Stromal cell of bone marrow (primary cell): ENCODE measurements around the gene NKX3-2.
A peak's percentile ranks its signal among the peaks of the same experiment; 100 is the strongest.

ENCODE experiments used
- DNase-seq: peaks from one replicate; pipeline ENCODE4 v3.0.0-alpha.2; 2012; ENCODE audit warnings: low read depth

The NKX3-2 gene

DNA sequence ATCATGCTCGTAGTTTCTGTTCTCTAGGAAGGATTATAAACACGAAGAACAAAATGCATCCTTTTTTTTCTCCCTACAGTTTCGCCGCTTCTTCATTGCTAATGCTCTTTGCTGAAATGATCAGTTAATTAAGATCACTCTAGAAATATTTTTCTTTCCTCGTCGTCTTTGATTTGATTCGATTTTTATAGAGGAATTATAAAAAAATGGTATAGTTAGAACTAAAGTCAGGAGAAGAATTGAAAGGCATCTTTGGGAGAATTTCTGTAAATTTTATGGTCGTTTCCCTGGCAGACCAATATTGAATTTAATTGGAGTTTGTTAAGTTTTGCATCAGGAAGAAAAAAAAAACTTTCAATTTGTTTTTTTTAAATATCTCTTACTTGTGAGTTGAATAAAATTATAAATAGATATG is 1.1 kb upstream of the NKX3-2 start:
- no peak for DNase-seq

- DNase-seq: peak; percentile 49
Measured at GRCh38 chr4:13544606-13545393, 492 bp upstream of the NKX3-2 start.

DNA sequence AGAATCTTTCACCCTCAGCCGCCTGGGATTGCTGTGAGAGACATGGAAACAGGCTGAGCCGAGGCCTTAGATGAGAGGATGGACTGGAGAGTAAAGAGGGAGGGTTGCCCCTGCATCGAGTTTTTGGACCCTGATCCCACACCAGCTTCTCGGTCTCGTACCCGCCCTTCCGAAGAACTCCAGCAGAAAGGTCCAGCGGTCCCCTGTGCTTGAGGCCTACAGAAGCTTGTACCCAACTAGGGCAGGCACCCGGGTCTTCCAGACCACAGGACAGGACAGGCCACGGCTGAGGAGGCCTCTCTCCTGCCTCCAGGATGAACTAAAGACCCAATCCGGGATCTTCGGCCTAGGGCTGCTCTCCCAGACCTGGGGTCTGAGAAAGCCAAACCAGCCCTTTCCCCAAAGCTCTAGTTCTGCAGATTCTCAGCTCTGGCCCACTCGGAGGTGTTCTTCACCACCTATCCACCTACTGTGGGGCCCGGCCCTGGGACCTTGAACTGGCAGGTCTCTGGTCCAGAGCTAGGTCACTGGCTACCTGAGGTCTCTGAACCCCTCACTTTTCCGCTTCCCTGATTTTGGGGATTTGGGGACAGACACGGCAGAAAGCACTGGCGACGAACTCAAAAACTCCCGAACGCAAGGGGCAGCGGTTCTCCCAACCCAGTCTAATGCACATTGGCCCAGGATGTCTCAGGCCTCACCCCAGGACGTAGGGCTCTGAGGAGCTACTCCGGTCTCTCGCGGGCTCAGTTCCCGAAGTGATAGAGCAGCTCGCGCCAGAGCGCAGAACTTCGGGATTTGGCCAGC is 1.1 kb downstream of the NKX3-2 start:
- no peak for DNase-seq

DNA sequence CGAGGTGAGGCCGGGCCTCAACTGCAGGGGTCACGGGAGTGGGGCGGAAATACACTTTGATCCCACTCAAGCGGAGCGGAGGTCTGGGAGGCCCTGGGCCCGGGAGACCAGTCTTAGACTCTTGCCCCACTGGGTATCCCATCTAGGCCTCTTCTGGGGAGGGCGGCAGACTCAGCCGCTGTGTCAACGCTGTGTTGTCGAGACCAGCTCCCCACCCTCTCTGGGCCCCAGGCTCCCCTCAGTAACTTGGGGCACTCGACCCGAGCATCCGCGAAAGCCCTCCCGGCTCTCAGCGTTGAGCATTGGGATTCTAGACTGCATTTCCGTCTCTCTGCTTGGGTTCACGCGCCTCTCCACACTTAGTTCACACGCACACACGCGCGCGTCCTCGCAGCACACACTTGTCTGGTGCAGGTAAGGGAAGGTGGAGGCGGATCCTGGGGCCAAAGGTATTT is 1.7 kb downstream of the NKX3-2 start:
- no peak for DNase-seq

DNA sequence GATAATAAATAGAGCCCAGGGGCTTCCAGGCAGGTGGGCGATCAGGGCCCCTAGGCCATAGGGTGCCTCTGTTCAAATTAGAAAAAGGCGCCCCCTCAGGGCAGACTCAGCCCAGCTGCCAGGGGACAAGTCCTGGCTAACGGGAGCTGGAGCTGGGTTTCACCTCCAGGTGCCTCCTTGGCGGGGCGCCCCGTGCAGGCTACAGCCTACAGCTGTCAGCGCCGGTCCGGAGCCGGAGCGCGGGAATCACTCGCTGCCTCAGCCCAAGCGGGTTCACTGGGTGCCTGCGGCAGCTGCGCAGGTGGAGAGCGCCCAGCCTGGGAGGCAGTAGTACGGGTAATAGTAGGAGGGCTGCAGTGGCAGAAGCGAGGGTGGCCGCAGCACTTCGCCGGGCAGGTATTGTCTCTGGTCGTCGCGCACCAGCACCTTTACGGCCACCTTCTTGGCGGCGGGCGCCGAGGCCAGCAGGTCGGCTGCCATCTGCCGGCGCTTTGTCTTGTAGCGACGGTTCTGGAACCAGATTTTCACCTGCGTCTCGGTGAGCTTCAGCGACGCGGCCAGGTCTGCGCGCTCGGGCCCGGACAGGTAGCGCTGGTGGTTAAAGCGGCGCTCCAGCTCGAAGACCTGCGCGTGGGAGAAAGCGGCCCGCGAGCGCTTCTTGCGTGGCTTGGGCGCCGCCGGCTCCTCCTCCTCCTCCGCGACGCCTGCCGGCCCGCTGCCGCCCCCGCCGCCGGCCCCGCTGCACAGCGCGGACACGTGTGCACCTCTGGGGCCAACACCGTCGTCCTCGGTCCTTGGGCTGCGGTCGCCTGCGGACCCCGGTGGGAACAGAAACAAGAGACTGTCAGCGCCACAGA is 2.4 kb downstream of the NKX3-2 start:
- no peak for DNase-seq

GRCh38 chr4:13541176-13541604 is 3.1 kb downstream of the NKX3-2 start:
- no peak for DNase-seq

- DNase-seq: no peak
Measured at GRCh38 chr4:13540446-13541175, 3.7 kb downstream of the NKX3-2 start.

DNA sequence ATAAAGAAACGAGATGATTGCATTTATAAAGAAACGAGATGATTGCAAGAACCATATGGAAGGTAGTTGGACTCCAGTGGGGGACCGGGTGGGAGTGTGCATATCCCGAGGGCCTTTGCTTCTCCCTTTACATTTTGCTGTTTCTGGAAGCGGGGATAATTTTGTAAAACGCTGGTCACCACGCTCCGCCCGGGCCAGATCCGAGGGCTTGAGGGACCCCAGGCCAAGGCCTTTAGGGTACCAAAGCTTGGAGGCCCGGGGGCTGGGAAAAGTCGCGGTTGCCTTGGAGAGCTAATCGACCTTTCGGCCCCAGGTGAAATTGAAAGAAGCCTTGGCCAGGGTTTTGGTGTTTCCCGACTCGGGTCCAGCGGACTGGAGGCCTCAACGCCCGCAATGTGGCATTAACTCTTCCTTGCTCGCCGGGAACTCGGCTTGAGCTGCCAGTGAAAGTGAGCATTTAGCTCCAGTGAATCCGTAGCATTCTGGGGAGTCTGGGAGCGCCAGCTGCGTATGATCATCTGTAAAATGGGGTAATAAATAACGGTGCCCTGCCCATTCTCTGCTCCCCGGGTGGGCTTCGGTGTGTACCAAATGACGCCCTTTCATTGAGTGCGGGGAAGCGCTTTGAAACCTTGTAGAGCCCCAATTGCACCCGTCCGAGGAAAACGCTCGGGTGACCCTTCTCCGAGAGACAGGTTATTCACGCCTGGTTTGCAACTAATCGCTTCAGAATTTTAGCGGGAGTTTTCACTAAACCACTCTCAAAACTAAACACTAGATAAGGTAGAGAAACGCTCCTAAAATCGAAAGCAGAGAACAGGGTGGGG is 4.5 kb downstream of the NKX3-2 start:
- DNase-seq: no peak

- DNase-seq: no peak
Measured at GRCh38 chr4:13539047-13539618, 5.2 kb downstream of the NKX3-2 start.

DNA sequence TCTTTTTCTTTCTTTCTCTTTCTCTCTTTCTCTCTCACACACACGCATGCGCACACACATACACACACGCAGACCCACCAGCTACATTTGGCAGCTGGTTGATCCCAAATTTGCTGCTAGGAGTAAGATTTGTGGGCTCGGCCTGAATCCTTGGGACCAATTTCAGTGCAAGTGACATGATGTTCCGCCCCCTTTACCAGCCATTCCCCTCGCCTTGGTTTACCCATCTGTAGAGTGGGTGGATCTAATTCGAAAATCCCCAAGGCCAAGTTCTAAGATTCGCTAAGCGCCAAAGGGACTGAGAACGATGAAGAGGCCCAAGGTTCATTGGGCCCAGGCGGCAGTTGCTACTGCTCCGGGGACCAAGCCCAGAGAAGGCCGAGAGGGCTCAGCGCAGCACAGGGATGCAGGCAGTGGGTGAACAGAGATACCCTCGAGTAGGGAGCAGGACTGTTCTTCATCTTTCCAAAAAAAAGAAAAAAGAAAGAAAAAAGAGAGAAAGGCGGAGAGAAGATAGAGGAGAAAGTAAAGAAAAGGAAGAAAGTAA is 5.8 kb downstream of the NKX3-2 start:
- no peak for DNase-seq

- DNase-seq: no peak
Measured at GRCh38 chr4:13537832-13538177, 6.5 kb downstream of the NKX3-2 start.

DNA sequence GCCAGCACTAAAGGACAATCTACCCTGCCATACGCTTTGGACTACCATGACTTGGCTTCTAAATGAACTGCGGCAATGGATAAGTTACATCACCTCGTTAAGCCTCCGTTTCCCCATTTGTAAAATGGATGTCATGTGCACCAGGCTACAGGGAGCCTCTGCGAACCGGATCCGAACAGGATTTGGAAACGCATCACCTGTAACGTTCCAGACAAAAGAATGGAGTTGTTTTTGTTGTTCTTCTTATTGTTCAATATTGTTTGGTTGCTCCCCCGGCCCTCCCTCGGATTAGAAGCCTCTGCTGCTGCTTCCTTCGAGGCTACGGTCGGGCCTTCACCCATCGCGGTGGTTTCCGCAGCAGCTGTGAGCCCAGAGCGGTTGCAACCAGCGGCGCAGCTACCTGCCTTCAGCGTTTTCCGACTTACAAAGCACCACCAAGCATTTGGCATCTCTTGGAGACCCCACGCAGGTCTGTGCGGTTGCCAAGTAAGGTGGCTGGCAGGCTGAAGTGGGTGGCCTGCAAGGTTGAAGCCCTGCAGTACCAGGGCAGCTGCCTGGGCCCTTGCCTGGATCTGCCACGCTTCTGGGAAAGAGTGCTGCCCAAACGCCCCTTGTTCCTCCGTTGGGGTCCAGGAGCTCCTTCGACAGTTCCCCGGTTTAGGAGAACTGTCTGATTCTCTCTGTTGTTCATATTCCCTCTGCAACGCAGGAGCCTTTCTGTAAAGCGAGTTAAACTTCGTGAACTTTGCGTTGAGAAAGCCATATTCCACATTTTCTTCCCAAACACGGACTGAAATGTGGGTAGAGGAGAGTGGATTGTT is 7.1 kb downstream of the NKX3-2 start:
- DNase-seq: no peak

GRCh38 chr4:13536607-13537006 is 7.7 kb downstream of the NKX3-2 start:
- no peak for DNase-seq

DNA sequence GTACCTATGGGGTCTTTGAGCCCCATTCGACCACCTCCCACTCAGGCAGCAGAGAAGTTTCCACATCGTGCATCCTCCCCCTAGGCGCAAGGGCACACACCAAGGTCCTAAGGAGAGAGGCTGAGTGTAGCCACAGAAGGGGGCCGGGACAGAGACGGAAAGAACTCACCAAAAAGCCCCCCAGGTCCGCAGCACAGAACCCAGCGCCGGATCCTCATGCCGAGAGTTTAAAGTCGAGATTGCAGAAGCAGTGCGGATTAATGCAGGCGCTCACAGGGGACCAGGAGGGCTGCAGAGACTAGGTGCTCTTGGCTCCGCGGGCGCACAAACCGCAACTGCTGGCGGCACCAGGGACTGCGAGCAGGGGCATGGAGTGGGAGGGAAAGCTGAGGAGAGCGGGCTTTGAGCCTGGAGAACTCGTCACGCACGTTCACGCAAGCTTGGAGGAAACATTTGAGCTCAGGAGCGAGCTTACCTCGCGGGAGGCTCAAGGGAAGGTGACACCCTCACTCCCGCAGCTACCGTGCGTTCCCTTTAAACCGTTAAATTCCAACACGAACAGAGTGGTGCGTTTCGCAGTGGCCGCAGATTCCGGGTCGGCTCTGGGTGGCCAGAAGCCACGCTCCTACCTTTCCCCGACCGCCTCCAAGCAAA is 8.5 kb downstream of the NKX3-2 start:
- DNase-seq: no peak

- no peak for DNase-seq
Measured at GRCh38 chr4:13535118-13535517, 9.2 kb downstream of the NKX3-2 start.

- DNase-seq: no peak
Measured at GRCh38 chr4:13534344-13535063, 9.8 kb downstream of the NKX3-2 start.

DNA sequence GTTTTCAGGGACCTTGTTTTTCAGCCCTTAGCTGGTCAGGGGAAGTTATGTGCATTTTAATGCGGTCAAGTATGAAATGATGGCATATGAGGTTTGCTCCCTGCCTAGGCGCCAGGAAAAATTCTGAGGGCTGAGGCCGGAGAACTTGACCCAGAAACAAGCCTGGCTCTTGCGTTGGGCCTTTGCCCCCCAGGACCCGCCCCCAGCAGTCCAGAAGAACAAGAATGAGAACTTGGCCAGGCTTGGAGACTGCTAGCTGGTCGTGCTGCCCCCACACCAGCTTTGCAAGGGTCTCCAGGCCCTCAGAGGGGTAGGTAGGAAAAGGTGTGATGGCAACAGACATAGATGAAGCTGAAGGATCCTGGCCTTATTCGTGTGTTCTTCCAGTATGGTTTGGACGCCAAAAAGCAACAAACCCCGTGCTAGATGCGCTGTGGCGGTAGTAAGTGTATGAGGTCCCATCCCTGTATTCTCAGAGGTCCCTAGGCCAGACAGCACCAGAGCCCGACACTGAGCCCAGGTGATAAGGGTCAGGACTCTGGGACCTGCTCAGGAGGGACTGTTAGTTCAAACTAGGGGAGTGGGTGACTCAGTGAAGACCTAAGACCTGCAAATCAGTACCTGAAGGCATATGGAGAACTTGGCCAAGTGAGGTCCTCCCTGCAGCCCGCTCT is 10.5 kb downstream of the NKX3-2 start:
- no peak for DNase-seq

GRCh38 chr4:13531625-13531998 is 12.7 kb downstream of the NKX3-2 start:
- no peak for DNase-seq
